ENCODE results near the gene ZNF407.

Gene ZNF407

GRCh38 chr18:74905247-74905646 lies 307.6 kb downstream of the ZNF407 start:
- no peak for DNase-seq (ENCODE audit: low spot score)
- no peak overlapping the region for H3K4me3 ChIP-seq
- no peak overlapping the region for H3K27ac ChIP-seq
- TF ChIP-seq, protein P1, sequence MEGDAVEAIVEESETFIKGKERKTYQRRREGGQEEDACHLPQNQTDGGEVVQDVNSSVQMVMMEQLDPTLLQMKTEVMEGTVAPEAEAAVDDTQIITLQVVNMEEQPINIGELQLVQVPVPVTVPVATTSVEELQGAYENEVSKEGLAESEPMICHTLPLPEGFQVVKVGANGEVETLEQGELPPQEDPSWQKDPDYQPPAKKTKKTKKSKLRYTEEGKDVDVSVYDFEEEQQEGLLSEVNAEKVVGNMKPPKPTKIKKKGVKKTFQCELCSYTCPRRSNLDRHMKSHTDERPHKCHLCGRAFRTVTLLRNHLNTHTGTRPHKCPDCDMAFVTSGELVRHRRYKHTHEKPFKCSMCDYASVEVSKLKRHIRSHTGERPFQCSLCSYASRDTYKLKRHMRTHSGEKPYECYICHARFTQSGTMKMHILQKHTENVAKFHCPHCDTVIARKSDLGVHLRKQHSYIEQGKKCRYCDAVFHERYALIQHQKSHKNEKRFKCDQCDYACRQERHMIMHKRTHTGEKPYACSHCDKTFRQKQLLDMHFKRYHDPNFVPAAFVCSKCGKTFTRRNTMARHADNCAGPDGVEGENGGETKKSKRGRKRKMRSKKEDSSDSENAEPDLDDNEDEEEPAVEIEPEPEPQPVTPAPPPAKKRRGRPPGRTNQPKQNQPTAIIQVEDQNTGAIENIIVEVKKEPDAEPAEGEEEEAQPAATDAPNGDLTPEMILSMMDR (IDR thresholded peaks at IDR 0.05) = no peak

- Histone ChIP-seq H3K4me3 (no peak overlapping the region), H3K27ac (no peak overlapping the region)
- no peak for DNase-seq (ENCODE audit: low spot score)
- TF ChIP-seq, protein P1 (IDR thresholded peaks at IDR 0.05) = no peak
Measured at GRCh38 chr18:74906184-74906583, 308.5 kb downstream of the ZNF407 start.

DNA sequence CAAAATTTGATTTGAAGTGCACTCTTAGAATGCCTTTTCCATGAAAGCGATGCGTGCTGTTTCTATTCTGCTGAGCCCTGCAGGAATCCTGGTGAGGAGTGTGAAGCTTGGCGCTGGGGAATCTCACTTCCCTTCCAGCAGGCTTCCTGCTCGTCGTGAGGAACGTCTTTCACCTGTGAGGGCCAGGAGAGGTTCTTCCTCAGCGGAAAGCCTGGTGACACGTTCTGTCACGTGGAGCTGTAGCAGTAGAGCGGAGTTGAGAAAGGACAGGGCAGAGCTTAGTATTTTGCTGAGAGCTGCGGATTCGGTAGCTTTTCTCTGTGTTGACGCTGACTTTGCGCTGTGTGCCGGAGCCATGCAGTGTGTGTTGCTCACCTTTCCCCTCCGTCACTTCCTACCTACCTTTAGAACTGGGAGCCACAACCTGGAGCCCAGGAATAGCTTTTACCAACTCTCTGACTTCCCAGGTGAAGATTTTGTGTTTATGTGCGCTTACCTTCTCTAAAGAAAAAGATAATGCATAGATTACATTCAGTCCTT lies 316.5 kb downstream of the ZNF407 start:
- TF ChIP-seq, protein P1 (IDR thresholded peaks at IDR 0.05) = no peak
- no peak for DNase-seq (ENCODE audit: low spot score)
- H3K27ac ChIP-seq = no peak overlapping the region
- H3K4me3 ChIP-seq = no peak overlapping the region

DNA sequence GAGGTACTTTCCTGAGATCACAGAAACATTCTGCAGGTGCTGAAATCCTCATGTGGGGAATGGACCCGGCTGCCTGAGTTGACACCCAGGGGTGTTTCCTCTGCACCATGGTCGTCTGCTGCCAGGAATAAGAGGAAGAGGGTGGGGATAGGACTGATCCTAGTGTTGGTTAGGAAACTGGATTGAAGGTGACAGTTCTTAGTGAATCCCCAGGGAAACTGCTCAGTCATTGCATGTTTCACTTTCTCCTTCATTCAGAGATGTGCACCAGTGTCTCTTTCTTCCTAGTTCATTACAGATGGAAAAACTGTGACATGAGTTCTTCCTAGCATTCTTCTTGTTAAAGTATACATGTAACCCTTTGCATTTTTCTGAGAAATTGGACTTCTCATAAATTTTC lies 317.0 kb downstream of the ZNF407 start:
- TF ChIP-seq, protein P1 (IDR thresholded peaks at IDR 0.05) = no peak
- H3K27ac ChIP-seq = no peak overlapping the region
- H3K4me3 ChIP-seq = no peak overlapping the region
- no peak for DNase-seq (ENCODE audit: low spot score)

GRCh38 chr18:74916773-74917393 lies 319.2 kb downstream of the ZNF407 start:
- TF ChIP-seq, protein P1 (IDR thresholded peaks at IDR 0.05) = no peak
- H3K27ac ChIP-seq = no peak overlapping the region
- no peak for DNase-seq (ENCODE audit: low spot score)

GRCh38 chr18:74918276-74918790 lies 320.7 kb downstream of the ZNF407 start:
- Histone ChIP-seq H3K4me3 (no peak overlapping the region), H3K27ac (no peak overlapping the region)
- DNase-seq (ENCODE audit: low spot score) = no peak
- TF ChIP-seq, protein P1 (IDR thresholded peaks at IDR 0.05) = no peak

More at GRCh38 chr18:74916773-74917393, 319.2 kb downstream of the ZNF407 start:
- no peak overlapping the region for H3K4me3 ChIP-seq

Data from coronary artery (tissue), 2 donors.